ENCODE measurements around the gene CHD1.
A peak's percentile ranks its signal among the peaks of the same experiment; 100 is the strongest.

Gene CHD1

DNA sequence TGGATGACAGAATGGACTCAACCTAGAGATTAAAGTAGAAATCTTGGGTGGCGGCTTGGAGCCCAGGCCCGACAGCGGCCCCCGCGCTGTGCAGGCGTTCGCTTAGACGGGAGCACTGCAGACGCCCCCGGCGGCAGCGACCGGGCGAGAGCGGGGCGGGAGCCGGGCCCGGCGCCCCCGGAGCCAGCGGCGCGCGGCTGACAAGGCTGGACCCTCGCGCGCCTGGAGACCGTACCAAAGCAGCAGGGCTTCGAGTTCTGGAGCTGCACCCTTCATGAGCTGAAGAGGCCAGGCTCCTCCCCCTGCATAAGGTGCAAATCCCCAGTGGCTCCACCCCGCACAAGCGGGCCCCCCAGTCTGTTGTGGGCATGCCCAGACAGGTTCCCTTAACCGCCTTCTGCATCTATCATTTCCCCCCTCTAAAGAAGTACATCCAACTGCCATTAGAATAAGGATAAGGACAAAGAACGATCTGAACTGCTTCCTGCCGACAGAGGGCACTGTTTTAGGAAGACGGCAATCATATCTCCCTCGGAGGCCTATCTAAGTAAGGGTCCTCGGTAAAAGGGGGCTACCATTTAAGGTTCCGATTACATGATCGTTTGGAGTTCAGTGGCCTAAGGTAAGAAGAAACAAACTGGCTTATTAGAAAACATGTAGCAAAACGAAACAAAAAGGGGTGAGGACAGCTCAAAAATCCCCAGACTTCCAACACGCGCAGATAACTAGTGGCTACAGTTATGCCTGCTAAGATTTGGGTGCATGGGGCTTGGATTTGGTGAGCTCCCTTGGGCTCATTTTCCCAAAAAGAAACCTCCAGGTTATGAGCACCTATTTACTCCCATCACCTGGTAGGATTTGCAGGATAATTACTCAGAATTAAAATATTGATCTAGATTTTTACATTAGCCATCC is 89.1 kb downstream of the CHD1 start:
- Mint-ChIP-seq H3K27me3 (no peaks in the 10 kb centered on the region), H3K27ac (no peak overlapping the region), H3K4me3 (peak overlapping the region; percentile 36 to 65), H3K4me1 (no peaks in the 10 kb centered on the region), H3K9me3 (peaks cover 0 to 2% of the 10 kb centered on the region in 2 donors), H3K36me3 (peaks cover 0 to 2% of the 10 kb centered on the region in 2 donors)
- DNase-seq (no peak), ATAC-seq (replicated peaks) (peak; percentile 41 to 57)

DNA sequence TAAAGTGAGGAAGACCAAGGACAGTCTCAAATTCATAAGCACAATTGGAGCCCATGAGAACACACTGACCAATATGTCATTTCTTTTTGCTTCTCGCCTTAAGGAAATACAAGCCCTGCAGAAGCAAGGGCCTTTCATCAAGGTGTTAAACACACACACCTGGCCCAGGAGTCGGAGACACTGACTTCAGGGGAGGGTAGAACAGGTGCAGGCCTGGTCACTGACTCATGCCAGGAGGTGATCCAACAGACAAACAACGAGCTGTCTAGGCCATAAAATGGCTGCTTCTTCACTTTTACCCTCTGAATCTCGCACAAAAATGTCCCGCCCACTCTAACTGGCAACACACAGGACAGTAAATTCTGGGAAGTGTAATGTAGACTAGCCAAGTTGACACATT is 92.6 kb downstream of the CHD1 start:
- no peak for DNase-seq
- Mint-ChIP-seq H3K36me3 (peaks cover 0 to 2% of the 10 kb centered on the region in 2 donors), H3K27ac (no peak overlapping the region), H3K9me3 (no peaks in the 10 kb centered on the region), H3K4me3 (no peak overlapping the region), H3K4me1 (no peaks in the 10 kb centered on the region), H3K27me3 (no peaks in the 10 kb centered on the region)
- no peak for ATAC-seq (replicated peaks)

DNA sequence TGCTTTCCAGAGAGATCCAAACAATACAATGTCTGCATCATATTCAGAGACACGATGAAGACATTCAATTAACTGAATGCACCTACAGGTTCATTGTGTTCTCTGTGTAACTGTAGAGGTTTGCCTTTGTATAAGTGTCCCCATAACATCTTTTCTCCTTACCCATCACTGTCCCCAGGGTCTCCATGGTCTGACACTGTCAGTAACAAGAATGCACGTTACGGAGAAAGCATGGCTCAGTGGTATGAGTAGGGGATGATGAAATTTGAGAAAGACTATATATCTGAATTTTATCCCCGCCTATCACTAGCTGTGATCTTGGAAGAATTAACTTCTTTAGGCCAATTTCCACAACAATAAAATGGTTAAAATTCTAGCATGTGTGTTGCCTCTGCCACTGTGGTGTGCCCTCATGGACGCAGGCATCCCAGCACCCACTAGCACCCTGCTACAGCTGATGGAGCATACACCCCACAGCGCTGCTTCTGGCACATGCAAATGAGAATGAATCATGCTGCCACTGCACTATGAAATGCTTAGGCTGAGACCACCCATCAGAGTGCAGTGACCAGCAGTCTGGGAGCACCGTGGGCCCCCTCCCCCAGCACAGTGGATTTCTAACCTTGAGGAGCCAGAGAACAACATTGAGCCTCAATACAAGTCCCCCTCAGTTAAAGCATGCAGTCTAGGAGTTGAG is 101.1 kb downstream of the CHD1 start:
- Mint-ChIP-seq H3K4me3 (no peak overlapping the region), H3K9me3 (no peaks in the 10 kb centered on the region)

DNA sequence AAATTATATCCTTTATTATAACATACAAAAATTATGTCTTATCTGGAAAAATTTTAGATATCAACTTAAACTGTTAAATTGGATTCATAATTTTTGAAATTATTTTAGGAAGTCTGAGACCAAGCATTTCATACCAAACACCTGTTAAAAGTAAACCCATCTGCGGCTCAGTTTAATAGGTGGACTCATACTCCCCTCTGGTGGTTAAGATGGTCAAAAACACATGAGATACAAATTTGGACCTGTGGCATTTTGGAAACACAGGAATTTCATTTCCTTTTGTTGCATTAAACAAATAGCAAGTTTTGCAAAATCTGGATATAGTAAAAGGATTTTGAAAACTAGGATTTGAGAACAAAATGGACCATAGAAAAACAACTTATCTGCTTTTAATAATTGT is 101.6 kb downstream of the CHD1 start:
- no peak for DNase-seq
- ATAC-seq (replicated peaks): peak in 1 of 2 donors; percentile 57
- no peaks in the 10 kb centered on the region for H3K4me1 Mint-ChIP-seq

More for the DNA sequence above, 101.1 kb downstream of the CHD1 start:
- no peak overlapping the region for H3K27ac Mint-ChIP-seq
- no peaks in the 10 kb centered on the region for H3K36me3 Mint-ChIP-seq
- ATAC-seq (replicated peaks) (no peak), DNase-seq (no peak)
- H3K4me1 Mint-ChIP-seq: no peaks in the 10 kb centered on the region
- H3K27me3 Mint-ChIP-seq: no peaks in the 10 kb centered on the region

DNA sequence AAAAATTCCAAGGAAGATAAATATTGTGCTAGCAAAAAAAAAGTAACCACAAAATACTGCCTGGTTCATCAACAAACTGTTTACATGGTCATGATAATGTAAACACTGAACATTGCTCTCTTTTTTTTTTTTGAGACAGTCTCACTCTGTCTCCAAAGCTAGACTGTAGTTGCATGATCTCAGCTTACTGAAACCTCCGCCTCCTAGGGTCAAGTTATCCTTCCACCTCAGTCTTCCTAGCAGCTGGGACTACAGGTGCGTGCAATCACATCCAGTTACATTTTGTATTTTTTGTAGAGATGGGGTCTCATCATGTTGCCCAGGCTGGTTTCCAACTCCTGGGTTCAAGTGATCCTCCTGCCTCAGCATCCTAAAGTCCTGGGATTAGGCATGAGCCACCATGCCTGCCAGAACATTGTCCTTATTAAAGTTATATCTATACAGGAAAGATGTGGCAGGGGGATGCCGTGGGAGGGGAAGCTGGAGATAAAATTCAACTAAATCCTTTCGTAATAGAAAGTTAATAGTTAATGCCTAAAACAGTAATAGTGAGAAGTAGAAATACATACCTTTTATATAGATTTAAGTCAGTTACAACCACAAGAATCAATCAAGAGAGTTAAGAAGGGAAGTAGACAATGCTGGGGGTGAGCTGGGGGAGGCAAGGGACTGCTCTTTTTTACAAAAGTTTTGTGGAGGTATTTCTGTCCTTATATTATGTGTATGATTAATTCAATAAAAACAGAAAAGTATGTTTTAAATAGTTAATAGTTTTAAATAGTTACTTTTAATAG is 103.0 kb downstream of the CHD1 start:
- ATAC-seq (replicated peaks): no peak
- no peak overlapping the region for H3K27ac Mint-ChIP-seq
- H3K9me3 Mint-ChIP-seq: peaks cover 7% of the 10 kb centered on the region in 2 donors
- no peak overlapping the region for H3K4me3 Mint-ChIP-seq
- no peak for DNase-seq
- no peaks in the 10 kb centered on the region for H3K27me3 Mint-ChIP-seq
- H3K4me1 Mint-ChIP-seq: no peaks in the 10 kb centered on the region
- H3K36me3 Mint-ChIP-seq: peaks cover 5 to 7% of the 10 kb centered on the region in 2 donors

More for the DNA sequence above, 101.6 kb downstream of the CHD1 start:
- no peaks in the 10 kb centered on the region for H3K36me3 Mint-ChIP-seq
- H3K4me3 Mint-ChIP-seq: no peak overlapping the region
- no peaks in the 10 kb centered on the region for H3K27me3 Mint-ChIP-seq
- H3K27ac Mint-ChIP-seq: no peak overlapping the region
- no peaks in the 10 kb centered on the region for H3K9me3 Mint-ChIP-seq

DNA sequence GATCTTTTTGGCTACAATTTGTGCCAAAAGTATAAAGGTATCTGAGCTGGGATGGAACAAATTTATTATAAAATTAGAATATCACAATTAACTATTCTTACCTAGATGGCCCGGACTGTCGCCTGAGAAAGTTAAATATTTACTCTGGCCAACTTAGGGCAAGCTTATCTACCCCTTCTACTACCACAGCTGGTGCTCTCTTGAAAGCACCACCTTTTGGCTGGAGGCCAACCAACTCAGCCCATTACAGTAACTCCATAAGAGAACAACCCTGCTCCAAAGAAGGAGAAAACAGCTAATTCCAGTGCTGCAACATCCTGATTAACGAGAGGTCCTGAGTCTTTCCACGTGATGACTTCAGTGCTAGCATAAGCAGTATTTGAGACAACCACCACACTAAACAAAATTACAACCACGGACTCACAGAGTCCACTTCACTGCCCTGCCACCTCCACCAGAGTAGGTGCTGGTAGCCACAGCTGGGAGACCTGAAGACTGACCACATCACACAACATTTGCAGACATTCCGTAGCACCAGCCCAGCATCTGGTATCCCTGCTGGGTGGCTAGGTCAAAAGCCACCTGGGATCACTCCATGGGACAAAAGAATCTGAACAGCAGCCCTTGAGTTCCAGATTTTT is 112.1 kb downstream of the CHD1 start:
- Mint-ChIP-seq H3K27ac (no peak overlapping the region), H3K36me3 (peaks cover 5 to 18% of the 10 kb centered on the region in 2 donors), H3K9me3 (peaks cover 10% of the 10 kb centered on the region in 2 donors), H3K27me3 (no peaks in the 10 kb centered on the region), H3K4me3 (no peak overlapping the region), H3K4me1 (no peaks in the 10 kb centered on the region)
- ATAC-seq (replicated peaks) (no peak), DNase-seq (no peak)

DNA sequence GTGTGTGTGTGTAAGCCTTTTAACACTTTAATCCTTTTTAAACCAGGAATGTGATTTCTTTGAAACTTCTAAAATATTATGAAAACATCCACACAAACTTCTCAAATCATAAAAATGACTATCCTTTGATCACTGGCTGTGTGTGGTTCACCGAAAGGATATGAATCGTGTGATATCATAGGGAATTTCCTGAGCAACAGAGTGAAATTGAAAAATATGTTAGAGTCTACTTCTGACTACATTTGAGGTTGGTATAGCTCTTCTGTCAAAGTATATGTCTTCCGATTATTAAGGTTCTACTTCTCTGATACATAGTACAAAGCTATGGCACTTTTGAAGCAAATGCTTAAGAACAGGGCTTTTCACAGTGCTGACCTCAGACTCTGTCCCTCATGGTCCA is 115.1 kb downstream of the CHD1 start:
- DNase-seq (no peak), ATAC-seq (replicated peaks) (no peak)
- Mint-ChIP-seq H3K4me1 (no peaks in the 10 kb centered on the region), H3K4me3 (no peak overlapping the region), H3K36me3 (peaks cover 0 to 7% of the 10 kb centered on the region in 2 donors), H3K27me3 (no peaks in the 10 kb centered on the region), H3K27ac (no peak overlapping the region), H3K9me3 (peaks cover 1 to 4% of the 10 kb centered on the region in 2 donors)

DNA sequence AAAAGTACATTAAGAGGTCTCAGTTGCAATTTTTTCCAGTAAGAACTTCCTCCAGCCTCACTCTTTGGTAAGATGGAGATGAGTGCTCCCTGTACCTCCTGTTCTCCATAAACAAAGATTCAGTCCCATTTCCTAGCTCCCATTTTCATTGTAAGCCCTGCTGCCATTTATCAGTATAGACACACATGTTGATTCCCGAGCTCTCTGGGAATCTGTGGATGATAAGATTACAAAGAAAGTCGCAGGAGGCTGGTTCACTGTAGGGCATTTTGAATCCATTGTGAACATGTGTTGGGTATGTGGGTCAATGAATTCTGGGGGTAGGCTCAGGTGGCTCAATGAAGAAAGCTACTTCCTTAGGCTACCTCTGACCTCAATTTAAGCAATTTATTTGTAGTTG is 118.6 kb downstream of the CHD1 start:
- DNase-seq: no peak
- H3K36me3 Mint-ChIP-seq: peaks cover 12 to 21% of the 10 kb centered on the region in 2 donors
- peaks cover 13 to 31% of the 10 kb centered on the region in 2 donors for H3K9me3 Mint-ChIP-seq
- ATAC-seq (replicated peaks): no peak
- peaks cover 0 to 5% of the 10 kb centered on the region in 2 donors for H3K27me3 Mint-ChIP-seq
- no peak overlapping the region for H3K27ac Mint-ChIP-seq
- no peak overlapping the region for H3K4me3 Mint-ChIP-seq
- no peaks in the 10 kb centered on the region for H3K4me1 Mint-ChIP-seq

DNA sequence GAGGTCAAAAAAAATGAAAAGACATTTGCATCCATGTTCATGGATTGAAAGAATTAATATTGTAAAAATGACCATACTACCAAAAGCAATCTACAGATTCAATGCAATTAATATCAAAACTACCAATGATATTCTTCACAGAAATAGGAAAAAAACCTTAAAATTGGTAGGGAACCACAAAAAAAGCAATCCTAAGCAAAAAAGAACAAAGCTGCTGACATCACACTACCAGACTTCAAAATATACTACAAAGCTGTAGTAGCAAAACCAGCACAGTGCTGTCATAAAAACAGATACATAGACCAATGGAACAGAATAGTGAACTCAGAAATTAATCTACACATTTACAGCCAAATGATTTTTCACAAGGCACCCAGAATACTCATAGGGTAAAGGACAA is 121.0 kb downstream of the CHD1 start:
- no peak for DNase-seq
- Mint-ChIP-seq H3K27ac (no peak overlapping the region), H3K9me3 (peaks cover 13 to 33% of the 10 kb centered on the region in 2 donors), H3K27me3 (peaks cover 0 to 5% of the 10 kb centered on the region in 2 donors), H3K36me3 (peaks cover 18 to 23% of the 10 kb centered on the region in 2 donors), H3K4me3 (no peak overlapping the region), H3K4me1 (no peaks in the 10 kb centered on the region)
- ATAC-seq (replicated peaks): no peak

DNA sequence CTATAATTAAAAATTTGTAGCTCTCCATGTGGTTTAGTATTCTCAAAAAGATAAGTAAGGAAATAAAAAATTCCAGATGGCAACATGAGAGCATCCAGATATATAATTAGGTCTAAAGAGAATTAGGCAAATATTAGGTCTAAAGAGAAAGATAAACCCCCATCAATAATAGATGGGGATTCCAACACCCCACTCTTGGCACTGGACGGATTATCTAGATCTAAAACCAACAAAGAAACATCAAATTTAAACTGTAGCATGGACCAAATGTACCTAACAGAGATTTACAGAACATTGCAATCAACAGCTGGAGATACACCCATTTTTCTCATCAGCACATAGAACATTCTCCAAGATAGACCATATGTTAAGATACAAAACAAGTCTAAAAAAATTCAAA is 123.7 kb downstream of the CHD1 start:
- H3K4me3 Mint-ChIP-seq: no peak overlapping the region
- ATAC-seq (replicated peaks): no peak
- no peak overlapping the region for H3K27ac Mint-ChIP-seq
- H3K9me3 Mint-ChIP-seq: peaks cover 13 to 33% of the 10 kb centered on the region in 2 donors
- no peak for DNase-seq
- no peaks in the 10 kb centered on the region for H3K4me1 Mint-ChIP-seq
- H3K27me3 Mint-ChIP-seq: peaks cover 0 to 9% of the 10 kb centered on the region in 2 donors
- peaks cover 21 to 23% of the 10 kb centered on the region in 2 donors for H3K36me3 Mint-ChIP-seq

DNA sequence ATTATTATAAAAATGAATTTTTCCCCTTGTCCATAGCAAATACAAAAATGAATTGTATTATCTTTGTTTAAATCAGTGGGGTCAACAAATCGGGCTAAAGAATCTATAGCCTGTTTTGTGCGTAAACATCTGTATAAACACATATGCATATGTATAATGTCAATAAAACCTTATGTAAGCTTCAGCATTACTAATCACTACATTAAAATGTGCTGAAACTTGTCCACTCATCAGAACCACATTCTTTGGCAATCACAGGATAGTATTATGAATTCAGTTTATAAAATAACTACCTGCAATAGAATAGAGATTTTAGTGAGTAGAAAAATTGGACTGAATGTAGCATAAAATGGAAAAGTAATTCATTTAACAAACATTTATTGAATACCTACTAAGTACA is 124.7 kb downstream of the CHD1 start:
- Mint-ChIP-seq H3K4me1 (no peaks in the 10 kb centered on the region), H3K27me3 (peaks cover 0 to 10% of the 10 kb centered on the region in 2 donors), H3K36me3 (peaks cover 21 to 24% of the 10 kb centered on the region in 2 donors), H3K9me3 (peaks cover 13 to 33% of the 10 kb centered on the region in 2 donors), H3K27ac (no peak overlapping the region), H3K4me3 (no peak overlapping the region)
- ATAC-seq (replicated peaks) (no peak), DNase-seq (no peak)

Measured in stimulated activated naive B cell treated with anti-CD40 and anti-IgM and Interleukin-4, amounts not matched to agents 10 μg/mL and 1 μg/mL and 100 μg/mL, for 72 hours (primary cell).